GM23248 (cell line): Measurements from ENCODE around the gene RBP7. TPM values are rescaled to one million over a fixed set of nuclear protein-coding genes. Genes with fewer than 3 reads are reported as not detected.

Experiments used
- DNase-seq: peaks from one replicate; pipeline ENCODE4 v3.0.0-alpha.2; 2015
- H2AFZ ChIP-seq: fragments of 200-600 bp; sonication (generic); 2 replicates; pipeline ENCODE4 v1.6.1; 2016; ENCODE audit warnings: antibody characterized with exemption
- H3F3A ChIP-seq: fragments of 200-600 bp; sonication (generic); 2 replicates; pipeline ENCODE4 v1.6.1; 2016; ENCODE audit warnings: mild to moderate bottlenecking, antibody characterized with exemption, mixed run types; ENCODE audit not compliant: insufficient read depth
- H3K27ac ChIP-seq: fragments of 200-600 bp; sonication (generic); 2 replicates; pipeline ENCODE4 v1.5.1; 2016; ENCODE audit warnings: mild to moderate bottlenecking
- H3K27me3 ChIP-seq: fragments of 200-600 bp; sonication (generic); replicated peaks from 2 replicates; pipeline ENCODE4 v1.6.1; 2016; ENCODE audit warnings: mild to moderate bottlenecking; ENCODE audit not compliant: insufficient read depth
- H3K36me3 ChIP-seq: fragments of 200-600 bp; sonication (generic); 2 replicates; pipeline ENCODE4 v1.6.1; 2016; ENCODE audit warnings: low read depth, mild to moderate bottlenecking
- H3K4me1 ChIP-seq: fragments of 200-600 bp; sonication (generic); 2 replicates; pipeline ENCODE4 v1.6.1; 2016; ENCODE audit warnings: mild to moderate bottlenecking; ENCODE audit not compliant: insufficient read depth
- H3K4me2 ChIP-seq: fragments of 200-600 bp; sonication (generic); one replicate; pipeline ENCODE4 v1.6.1; 2016; ENCODE audit warnings: mild to moderate bottlenecking; ENCODE audit not compliant: unreplicated experiment
- H3K4me3 ChIP-seq: fragments of 200-600 bp; sonication (generic); 2 replicates; pipeline ENCODE4 v1.5.1; 2016; ENCODE audit warnings: mild to moderate bottlenecking
- H3K79me2 ChIP-seq: fragments of 200-600 bp; sonication (generic); 2 replicates; pipeline ENCODE4 v1.6.1; 2016; ENCODE audit warnings: mild to moderate bottlenecking; ENCODE audit not compliant: insufficient read depth
- H3K9ac ChIP-seq: fragments of 200-600 bp; sonication (generic); 2 replicates; pipeline ENCODE4 v1.6.1; 2016; ENCODE audit warnings: mild to moderate bottlenecking
- H3K9me2 ChIP-seq: fragments of 200-600 bp; sonication (generic); 2 replicates; pipeline ENCODE4 v1.6.1; 2016; ENCODE audit warnings: mixed run types, mild to moderate bottlenecking, moderate library complexity; ENCODE audit not compliant: insufficient read depth
- H3K9me3 ChIP-seq: fragments of 200-600 bp; sonication (generic); one replicate; pipeline ENCODE4 v1.6.1; 2017; ENCODE audit warnings: low read depth
- H4K20me1 ChIP-seq: fragments of 200-600 bp; sonication (generic); 2 replicates; pipeline ENCODE4 v1.6.0; 2016; ENCODE audit not compliant: insufficient read depth
- EZH2 ChIP-seq: fragments of 200-600 bp; sonication (generic); IDR thresholded peaks from 2 replicates; pipeline ENCODE4 v1.6.1; 2018; ENCODE audit warnings: antibody characterized with exemption, mild to moderate bottlenecking; ENCODE audit not compliant: insufficient read depth, poor library complexity, severe bottlenecking
- EZH2phosphoT487 ChIP-seq: fragments of 200-600 bp; sonication (generic); IDR thresholded peaks from 2 replicates; pipeline ENCODE4 v1.6.1; 2018; ENCODE audit warnings: antibody characterized with exemption, moderate library complexity, mild to moderate bottlenecking, low read depth; ENCODE audit not compliant: insufficient read depth
- WGBS, 2 experiments: methylation state at CpG; one replicate each; pipeline ENCODE4 v1.1.6; 2015 to 2017; ENCODE audit warnings: low lambda C conversion rate in 2 of 2, low coverage in 1 of 2; ENCODE audit errors: missing lambda C conversion rate in 2 of 2; 5-methylcytosine and 5-hydroxymethylcytosine counted together
- in situ Hi-C: fragments of 300-500 bp; cut with MboI; formaldehyde crosslinking; loops from 2 replicates; pipeline ENCODE4 v1.15.0; 2020
- polyA plus RNA-seq: library from polyadenylated mRNA; unstranded; fragments of >200 nt; fragmentation: Nextera tagmentation; extraction: Ambion mirVana; gene quantifications from 2 replicates; pipeline ENCODE4 v1.2.1, GENCODE V29; 2016
- total RNA-seq: library from RNA; depleted of rRNA; stranded (reverse); fragments of >200 nt; shearing (Covaris generic); gene quantifications from 2 replicates; pipeline ENCODE4 v1.2.3, GENCODE V29; 2014

Gene RBP7
- total and polyA plus RNA-seq, 2 experiments from 2014 or later: not detected

DNA sequence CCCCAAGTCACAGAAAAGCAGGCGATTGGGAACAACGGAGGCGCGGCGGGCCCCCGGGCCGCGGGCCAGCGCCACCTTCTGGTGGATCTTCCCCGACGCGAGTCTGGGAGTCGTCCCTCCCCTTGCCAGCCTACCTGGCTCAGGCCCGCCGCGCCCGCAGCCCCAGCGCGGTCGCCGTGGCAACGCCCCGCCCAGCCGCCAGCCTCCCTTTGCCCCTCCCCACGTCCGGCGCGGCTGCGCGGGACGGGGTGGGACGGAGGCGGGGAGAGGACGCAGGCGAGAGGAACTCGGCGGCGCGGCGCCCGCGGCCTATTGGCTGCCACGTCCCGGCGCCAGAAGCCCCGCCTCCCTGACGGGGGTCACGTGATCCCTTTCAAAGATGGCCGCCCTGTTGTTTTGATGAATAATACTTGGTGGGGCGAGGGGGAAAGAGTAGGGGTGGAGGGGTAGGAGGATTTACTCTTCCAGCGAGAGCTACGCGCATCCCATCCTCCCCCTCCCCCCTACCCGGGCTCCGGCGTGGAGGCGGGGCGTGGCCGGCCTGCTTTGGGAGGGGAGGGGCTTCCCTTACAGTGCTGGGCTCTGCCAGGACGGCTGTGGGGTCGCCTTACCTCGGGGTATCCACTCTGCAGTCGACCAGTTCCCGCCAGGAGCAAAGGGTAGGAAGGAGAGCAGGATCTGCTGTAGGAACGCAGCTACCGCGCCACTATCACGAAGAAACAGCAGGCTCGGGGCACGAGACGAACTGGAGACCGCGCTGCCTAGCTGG is 35.7 kb downstream of the RBP7 start, which contains the start of gene UBE4B:
TSS of gene UBE4B (plus strand) at position 369 of the 769 bp plus-strand sequence. CDS start 713 bp downstream, outside the sequence.
- H4K20me1 ChIP-seq: no peaks in the 10 kb centered on the region
- TF ChIP-seq EZH2phosphoT487 (no peak), EZH2 (no peak)
- H3F3A ChIP-seq: peaks cover 28% of the 10 kb centered on the region
- H3K36me3 ChIP-seq: no peaks in the 10 kb centered on the region; the same call in 1 of the 2 replicates
- no peaks in the 10 kb centered on the region for H3K9me2 ChIP-seq
- DNase-seq: peak; percentile 99
- peaks cover 14% of the 10 kb centered on the region; the same call in 1 of the 2 replicates for H3K4me1 ChIP-seq
- H3K27me3 ChIP-seq: no peaks in the 10 kb centered on the region
- peak within 1 kb of the TSS; percentile 97 for H3K27ac ChIP-seq
- 1 to 2% methylated on average over 25 to 50 of the region's 73 CpGs for WGBS, 2 experiments
- peaks cover 49% of the 10 kb centered on the region for H3K79me2 ChIP-seq
- H2AFZ ChIP-seq: peak within 1 kb of the TSS; percentile 96
- in situ Hi-C loops: no loop called here
- no peaks in the 10 kb centered on the region for H3K9me3 ChIP-seq
- H3K4me3 ChIP-seq: peak within 1 kb of the TSS; percentile 99
- H3K9ac ChIP-seq: peak within 1 kb of the TSS; percentile 98
- H3K4me2 ChIP-seq: peak within 1 kb of the TSS; percentile 99

DNA sequence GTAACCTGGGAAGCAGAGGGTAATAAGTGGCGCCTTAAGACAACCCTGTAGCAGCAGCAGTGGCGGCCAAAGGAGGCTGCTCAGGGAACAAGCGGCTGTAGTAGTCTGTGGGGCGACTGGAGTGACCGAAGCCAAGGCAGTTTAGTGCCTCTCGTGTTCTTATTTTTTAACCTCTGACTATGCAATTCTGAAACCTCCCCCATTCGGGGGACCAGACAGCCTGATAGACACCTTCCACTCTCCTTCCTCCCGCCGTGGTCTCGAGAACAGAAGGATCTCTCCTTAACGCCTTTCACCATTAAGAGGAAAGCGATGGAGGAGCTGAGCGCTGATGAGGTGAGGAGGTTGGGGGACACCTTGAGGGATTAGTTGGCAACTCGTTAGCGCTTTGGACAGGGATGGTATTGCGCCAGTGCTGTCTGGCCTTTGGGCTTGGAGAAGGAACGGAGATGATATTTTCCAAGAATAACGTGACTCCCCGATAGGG is 36.4 kb downstream of the RBP7 start:
- no peaks in the 10 kb centered on the region for H3K27me3 ChIP-seq
- WGBS, 2 experiments: 0 to 2% methylated on average over 18 to 19 of the region's 19 CpGs
- in situ Hi-C loops: no loop called here
- peak overlapping the region; percentile 96 for H2AFZ ChIP-seq
- peaks cover 5% of the 10 kb centered on the region; the same call in 1 of the 2 replicates for H3K36me3 ChIP-seq
- peaks cover 56% of the 10 kb centered on the region for H3K79me2 ChIP-seq
- H3K4me2 ChIP-seq: peak overlapping the region; percentile 99
- H3K9me2 ChIP-seq: no peaks in the 10 kb centered on the region
- peak overlapping the region; percentile 98 for H3K9ac ChIP-seq
- H3K4me3 ChIP-seq: peak overlapping the region; percentile 99
- no peaks in the 10 kb centered on the region for H3K9me3 ChIP-seq
- H3F3A ChIP-seq: peaks cover 28% of the 10 kb centered on the region
- peak overlapping the region; percentile 97 for H3K27ac ChIP-seq
- H3K4me1 ChIP-seq: peaks cover 14% of the 10 kb centered on the region; the same call in 1 of the 2 replicates
- no peaks in the 10 kb centered on the region for H4K20me1 ChIP-seq
- TF ChIP-seq EZH2 (no peak), EZH2phosphoT487 (no peak)
- DNase-seq: peak; percentile 78

DNA sequence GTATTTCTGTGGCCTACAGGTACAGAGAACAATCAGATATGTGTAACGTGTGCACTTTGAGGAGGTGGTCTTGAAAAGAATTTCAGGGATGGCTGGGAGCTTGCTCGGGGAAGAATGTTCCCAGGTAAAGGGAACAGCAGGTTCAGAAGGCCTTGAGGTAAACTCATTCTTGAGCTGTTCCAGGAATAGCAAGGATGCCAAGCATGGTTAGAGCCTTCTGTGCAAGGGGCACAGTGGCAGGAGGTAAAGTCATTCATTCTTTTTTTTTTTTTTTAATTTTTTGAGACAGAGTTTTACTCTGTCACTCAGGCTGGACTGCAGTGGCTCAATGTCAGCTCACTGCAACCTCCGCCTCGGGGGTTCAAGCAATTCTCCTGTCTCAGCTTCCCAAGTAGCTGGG is 45.7 kb downstream of the RBP7 start:
- H3K4me1 ChIP-seq: peaks cover 13% of the 10 kb centered on the region; the same call in 1 of the 2 replicates
- H3K27me3 ChIP-seq: no peaks in the 10 kb centered on the region
- 0 out of 2 replicates have a peak, but pooled peaks cover 6% of the 10 kb centered on the region for H3F3A ChIP-seq
- no peak overlapping the region for H3K4me2 ChIP-seq
- H3K27ac ChIP-seq: no peak overlapping the region
- in situ Hi-C loops: no loop called here
- H3K9me2 ChIP-seq: no peaks in the 10 kb centered on the region
- no peak overlapping the region for H3K9ac ChIP-seq
- H4K20me1 ChIP-seq: 0 out of 2 replicates have a peak, but pooled peaks cover 6% of the 10 kb centered on the region
- no peak overlapping the region for H3K4me3 ChIP-seq
- no peak overlapping the region for H2AFZ ChIP-seq
- TF ChIP-seq EZH2 (no peak), EZH2phosphoT487 (no peak)
- H3K79me2 ChIP-seq: peaks cover 100% of the 10 kb centered on the region
- H3K36me3 ChIP-seq: 0 out of 2 replicates have a peak, but pooled peaks cover 6% of the 10 kb centered on the region
- DNase-seq: no peak
- no peaks in the 10 kb centered on the region for H3K9me3 ChIP-seq
- 93 to 100% methylated on average over 3 to 4 of the region's 4 CpGs for WGBS, 2 experiments

DNA sequence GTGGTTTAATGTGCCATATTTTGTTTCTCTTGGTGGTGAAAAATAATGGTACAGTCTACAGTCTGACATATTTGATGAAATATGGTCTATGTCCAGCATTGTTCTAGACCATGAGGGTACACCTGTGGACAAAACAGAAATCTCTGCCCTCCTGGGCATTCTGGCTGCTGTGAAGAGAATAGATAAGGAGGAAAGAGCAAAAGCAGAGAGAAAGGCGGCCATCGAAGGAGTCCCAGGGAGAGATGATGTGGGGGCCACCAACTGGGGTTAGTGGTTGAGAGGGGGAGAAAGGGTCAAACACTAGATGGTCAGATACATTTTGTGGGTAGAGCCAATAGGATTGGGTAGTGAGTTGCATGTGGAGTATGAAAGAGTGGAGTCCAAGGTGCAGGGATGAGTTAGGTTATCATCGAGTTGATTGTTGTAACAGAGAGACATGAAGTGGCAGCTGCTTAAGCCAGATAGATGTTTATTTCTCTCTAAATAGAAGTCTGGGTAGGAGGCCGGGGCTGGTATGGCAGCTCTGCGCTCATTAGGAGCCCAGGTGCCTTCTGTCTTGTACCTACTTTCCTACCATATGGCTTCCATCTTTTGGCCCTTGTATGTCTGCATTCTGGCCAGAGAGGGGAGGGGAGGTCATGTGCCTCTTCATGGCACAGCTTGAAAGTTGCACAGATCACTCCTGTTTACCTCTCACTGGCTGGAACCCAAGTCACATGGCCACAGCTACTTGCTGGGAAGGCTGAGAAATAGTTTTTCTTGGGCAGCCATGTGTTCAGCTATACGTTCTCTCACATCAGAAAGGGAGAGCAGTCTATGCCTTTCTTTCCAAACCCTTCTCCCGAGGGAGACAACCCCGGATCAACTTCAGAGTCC is 48.7 kb downstream of the RBP7 start:
- peaks cover 13% of the 10 kb centered on the region; the same call in 1 of the 2 replicates for H3K4me1 ChIP-seq
- H3K36me3 ChIP-seq: no peaks in the 10 kb centered on the region
- 0 out of 2 replicates have a peak, but pooled peaks cover 6% of the 10 kb centered on the region for H3F3A ChIP-seq
- 68 to 69% methylated on average over 8 of the region's 8 CpGs for WGBS, 2 experiments
- no peaks in the 10 kb centered on the region for H3K9me3 ChIP-seq
- no peak overlapping the region for H3K4me2 ChIP-seq
- in situ Hi-C loops: no loop called here
- no peak overlapping the region for H3K4me3 ChIP-seq
- no peak for TF ChIP-seq EZH2
- TF ChIP-seq EZH2phosphoT487: no peak
- H2AFZ ChIP-seq: no peak overlapping the region
- H3K27me3 ChIP-seq: no peaks in the 10 kb centered on the region
- H3K9ac ChIP-seq: no peak overlapping the region
- peak overlapping the region; percentile 24; the same call in 1 of the 2 replicates for H3K27ac ChIP-seq
- peaks cover 100% of the 10 kb centered on the region for H3K79me2 ChIP-seq
- no peaks in the 10 kb centered on the region for H3K9me2 ChIP-seq
- 0 out of 2 replicates have a peak, but pooled peaks cover 6% of the 10 kb centered on the region for H4K20me1 ChIP-seq
- peak; percentile 16 for DNase-seq
